K562 (cell line): ENCODE measurements around the gene ACSM6. TPM values are rescaled to one million over a fixed set of nuclear protein-coding genes. Genes with fewer than 3 reads are reported as not detected.

Source experiments
- ATAC-seq: fragments of 200-7000 bp; cut with Tn5 transposase; 3 replicates; pipeline ENCODE4 v1.9.1; 2020; ENCODE audit warnings: moderate library complexity
- BruUV-seq: library from RNA; stranded (reverse); fragments of 400-500 nt; replicated peaks from 2 replicates; lab custom pipeline; 2021; lab: Mats Ljungman, UMichigan
- CTCF ChIA-PET: fragments of 300-600 bp; formaldehyde crosslinking; extraction: SDS; loops from one replicate; lab custom pipeline; 2021; ENCODE audit warnings: low intra/inter-chr PET ratio; lab: Yijun Ruan, JAX
- POLR2A ChIA-PET: fragments of 300-600, 350-650 bp; sonication (Branson Sonifier 250); formaldehyde crosslinking; extraction: SDS; loops from one replicate; lab custom pipeline; 2021; ENCODE audit warnings: antibody characterized with exemption, inconsistent platforms; lab: Yijun Ruan, JAX
- DNase-seq, 4 experiments: peaks; one replicate each; pipeline versions ENCODE4 v3.0.0 to v3.0.0-alpha.2; 2011 to 2018; ENCODE audit warnings: low spot score in 3 of 4, mixed read lengths in 3 of 4; ENCODE audit errors: extremely low read depth in 1 of 4
- FAIRE-seq: peaks from 2 replicates; lab custom pipeline; 2011; peaks lifted over from hg19 to GRCh38; lab: Jason Lieb, UNC
- H2AFZ ChIP-seq: 2 replicates; pipeline ENCODE4 v1.6.0; 2011; ENCODE audit warnings: low read depth, low read length, control low read depth, inconsistent platforms
- H3K27ac ChIP-seq: fragments of 200-600 bp; 3 replicates; pipeline ENCODE4 v1.8.0; 2011; ENCODE audit warnings: low read depth, mild to moderate bottlenecking, control low read depth, inconsistent platforms, low read length, moderate library complexity, mixed read lengths; ENCODE audit errors: extremely low read depth
- H3K27me3 ChIP-seq, 2 experiments: fragments of 300-600 bp in 1 of 2; 2 replicates in 1 of 2; 3 replicates in 1 of 2; pipeline versions ENCODE4 v1.6.0 to v1.8.0; 2011; ENCODE audit warnings: inconsistent platforms in 2 of 2, low read length in 2 of 2, mild to moderate bottlenecking in 1 of 2, mixed read lengths in 1 of 2, moderate library complexity in 1 of 2; ENCODE audit not compliant: control insufficient read depth in 2 of 2, insufficient read depth in 2 of 2
- H3K36me3 ChIP-seq: fragments of 300-600 bp; 3 replicates; pipeline ENCODE4 v1.8.0; 2011; ENCODE audit warnings: mild to moderate bottlenecking, low read length, inconsistent platforms; ENCODE audit not compliant: control insufficient read depth, insufficient read depth
- H3K4me1 ChIP-seq, 2 experiments: fragments of 200-600 bp in 1 of 2; replicated peaks in 1 of 2; 2 replicates in 1 of 2; 3 replicates in 1 of 2; pipeline versions ENCODE4 v1.5.1 to v1.8.0; 2011; ENCODE audit warnings: inconsistent platforms in 2 of 2, low read length in 2 of 2, mild to moderate bottlenecking in 1 of 2, mixed read lengths in 1 of 2, moderate library complexity in 1 of 2; ENCODE audit not compliant: control insufficient read depth in 2 of 2, insufficient read depth in 2 of 2
- H3K4me2 ChIP-seq: 2 replicates; pipeline ENCODE4 v1.6.1; 2011; ENCODE audit warnings: low read length, control low read depth, inconsistent platforms, mixed read lengths; ENCODE audit not compliant: insufficient read depth
- H3K4me3 ChIP-seq: fragments of 200-600 bp; sonication (generic), shearing (Covaris generic); 2 replicates; pipeline ENCODE4 v1.5.1; 2016; ENCODE audit warnings: control low read depth, inconsistent platforms
- H3K79me2 ChIP-seq: fragments of 200-600 bp; 3 replicates; pipeline ENCODE4 v1.8.0; 2011; ENCODE audit warnings: low read length, inconsistent platforms; ENCODE audit not compliant: control insufficient read depth, insufficient read depth
- H3K9ac ChIP-seq, 2 experiments: 2 replicates each; pipeline versions ENCODE4 v1.6.0 to v1.6.1; 2011; ENCODE audit warnings: low read depth in 2 of 2, low read length in 2 of 2, control low read depth in 1 of 2, inconsistent platforms in 1 of 2, mild to moderate bottlenecking in 1 of 2, mixed read lengths in 1 of 2; ENCODE audit not compliant: insufficient read depth in 1 of 2
- H3K9me1 ChIP-seq: one replicate; pipeline ENCODE4 v1.6.0; 2011; ENCODE audit warnings: inconsistent platforms, mild to moderate bottlenecking, low read length, moderate library complexity; ENCODE audit not compliant: control insufficient read depth, insufficient read depth
- H3K9me3 ChIP-seq: replicated peaks from 2 replicates; pipeline ENCODE4 v1.5.1; 2011; ENCODE audit warnings: low read depth, low read length, inconsistent platforms; ENCODE audit not compliant: control insufficient read depth, insufficient read depth
- H4K20me1 ChIP-seq: replicated peaks from 2 replicates; pipeline ENCODE4 v1.6.1; 2011; ENCODE audit warnings: low read length, inconsistent platforms, mixed read lengths; ENCODE audit not compliant: control insufficient read depth, insufficient read depth
- CREB1 ChIP-seq, 2 experiments: sonication (generic) in 1 of 2; formaldehyde crosslinking in 1 of 2; IDR thresholded peaks; 2 replicates each; pipeline versions ENCODE4 v1.6.1 to v1.8.0; 2012 to 2022; ENCODE audit warnings: inconsistent platforms in 1 of 2, mild to moderate bottlenecking in 1 of 2, missing genetic modification reagents in 1 of 2, moderate library complexity in 1 of 2
- FOXK1 ChIP-seq: sonication (generic); formaldehyde crosslinking; IDR thresholded peaks from 2 replicates; pipeline ENCODE4 v1.8.0; 2022; ENCODE audit warnings: missing genetic modification reagents, mild to moderate bottlenecking, borderline replicate concordance
- FOXM1 ChIP-seq, 2 experiments: fragments of 450-650 bp in 1 of 2; sonication (generic) in 1 of 2; formaldehyde crosslinking in 1 of 2; IDR thresholded peaks; 2 replicates each; pipeline versions ENCODE4 v1.6.1 to v1.9.0; 2017 to 2022; ENCODE audit warnings: low read depth in 2 of 2, mild to moderate bottlenecking in 2 of 2, missing genetic modification reagents in 1 of 2, moderate library complexity in 1 of 2
- POLR2B ChIP-seq: fragments of 450-650 bp; IDR thresholded peaks from 2 replicates; pipeline ENCODE4 v1.6.1; 2018; ENCODE audit warnings: low read depth; ENCODE audit not compliant: partially characterized antibody
- SNAPC5 ChIP-seq: fragments of 250-450 bp; sonication (Bioruptor Pico); IDR thresholded peaks from 2 replicates; pipeline ENCODE4 v1.8.0; 2021; ENCODE audit warnings: moderate library complexity, mild to moderate bottlenecking, inconsistent platforms
- XRCC5 ChIP-seq: fragments of 200-400 bp; formaldehyde crosslinking; IDR thresholded peaks from 2 replicates; pipeline ENCODE4 v1.6.1; 2017; ENCODE audit warnings: low read depth, mild to moderate bottlenecking, low read length
- ZNF23 ChIP-seq: fragments of 250-450 bp; sonication (Bioruptor Pico); IDR thresholded peaks from 2 replicates; pipeline ENCODE4 v1.4.0; 2020; ENCODE audit warnings: mild to moderate bottlenecking
- ZNF274 ChIP-seq: IDR thresholded peaks from 2 replicates; pipeline ENCODE4 v1.6.1; 2011; ENCODE audit warnings: low read depth, mild to moderate bottlenecking, low read length, moderate library complexity, borderline replicate concordance
- ZNF778 ChIP-seq: fragments of 450-650 bp; formaldehyde crosslinking; IDR thresholded peaks from 2 replicates; pipeline ENCODE4 v1.4.0; 2020; ENCODE audit warnings: mild to moderate bottlenecking, moderate library complexity
- WGBS: fragments of 100-300 bp; shearing (Covaris generic); methylation state at CpG from one replicate; pipeline ENCODE4 v1.1.6; 2016; ENCODE audit warnings: low coverage, mixed read lengths; ENCODE audit not compliant: insufficient coverage; ENCODE audit errors: missing lambda C conversion rate; 5-methylcytosine and 5-hydroxymethylcytosine counted together
- in situ Hi-C: fragments of 300-500 bp; cut with MboI; formaldehyde crosslinking; loops from 4 replicates; pipeline ENCODE4 v1.15.0; 2018; ENCODE audit warnings: inconsistent platforms, mixed read lengths
- intact Hi-C: fragments of 100-400 bp; cut with micrococcal nuclease; formaldehyde crosslinking; loops from 2 replicates; pipeline ENCODE4 v1.14.2; 2022
- polyA plus RNA-seq, 8 experiments: library from polyadenylated mRNA; depleted of rRNA in 4 of 8; stranded (reverse) in 5 of 8; unstranded in 3 of 8; fragments of >200 nt; fragmentation: Nextera tagmentation in 2 of 8; fragmentation: Illumina TruSeq in 1 of 8; extraction: Ambion mirVana in 2 of 8; extraction: Trizol in 1 of 8; gene quantifications; 2 replicates each; pipeline versions ENCODE4 v1.2.1 to v1.2.3, GENCODE V29; 2011 to 2014; ENCODE audit warnings: inconsistent platforms in 1 of 8, missing spikeins in 1 of 8
- total RNA-seq, 7 experiments: library from RNA; depleted of rRNA in 6 of 7; stranded (reverse); fragments of >200 nt in 6 of 7; fragmentation: Illumina TruSeq in 2 of 7; extraction: Trizol in 2 of 7; gene quantifications; 2 replicates each; pipeline versions ENCODE4 v1.2.1 to v1.2.3, GENCODE V29; 2011 to 2021; ENCODE audit warnings: low replicate concordance in 1 of 7
- TF ChIP-seq, protein P1 (sequence below): fragments of 250-450 bp; sonication (Bioruptor Pico); IDR thresholded peaks from 2 replicates; pipeline ENCODE4 v1.9.0; 2021; ENCODE audit warnings: mild to moderate bottlenecking
- TF ChIP-seq, protein P2 (sequence below): sonication (generic); formaldehyde crosslinking; IDR thresholded peaks from 2 replicates; pipeline ENCODE4 v1.8.1; 2023; ENCODE audit warnings: missing genetic modification reagents, mild to moderate bottlenecking, borderline replicate concordance

The ACSM6 gene
- total and polyA plus RNA-seq, 9 of the 15 experiments (the other 6 are each of a cell fraction or from before 2014, with no cell fraction given) = not detected

- Histone ChIP-seq H3K79me2 (no peaks in the 10 kb centered on the region), H4K20me1 (no peaks in the 10 kb centered on the region), H3K27ac (no peak overlapping the region), H3K9me1 (no peaks in the 10 kb centered on the region), H3K4me2 (no peak overlapping the region), H3K27me3 (no peaks in the 10 kb centered on the region), H3K36me3 (no peaks in the 10 kb centered on the region), H3K4me3 (no peak overlapping the region), H3K4me1 (no peaks in the 10 kb centered on the region), H3K9ac (no peak overlapping the region)
- no peak for FAIRE-seq
- WGBS = 7% methylated on average over 2 of the region's 2 CpGs
- ATAC-seq = no peak
- intact Hi-C loops = no loop called here
- ChIA-PET POLR2A (no interaction called here), CTCF (no interaction called here)
- DNase-seq = no peak
- BruUV-seq = no TSS peak
- TF ChIP-seq, protein P1, sequence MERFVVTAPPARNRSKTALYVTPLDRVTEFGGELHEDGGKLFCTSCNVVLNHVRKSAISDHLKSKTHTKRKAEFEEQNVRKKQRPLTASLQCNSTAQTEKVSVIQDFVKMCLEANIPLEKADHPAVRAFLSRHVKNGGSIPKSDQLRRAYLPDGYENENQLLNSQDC (CRISPR knock-in tag) = no peak
- no peak for TF ChIP-seq FOXK1 (CRISPR knock-in tag)
- TF ChIP-seq, protein P2, sequence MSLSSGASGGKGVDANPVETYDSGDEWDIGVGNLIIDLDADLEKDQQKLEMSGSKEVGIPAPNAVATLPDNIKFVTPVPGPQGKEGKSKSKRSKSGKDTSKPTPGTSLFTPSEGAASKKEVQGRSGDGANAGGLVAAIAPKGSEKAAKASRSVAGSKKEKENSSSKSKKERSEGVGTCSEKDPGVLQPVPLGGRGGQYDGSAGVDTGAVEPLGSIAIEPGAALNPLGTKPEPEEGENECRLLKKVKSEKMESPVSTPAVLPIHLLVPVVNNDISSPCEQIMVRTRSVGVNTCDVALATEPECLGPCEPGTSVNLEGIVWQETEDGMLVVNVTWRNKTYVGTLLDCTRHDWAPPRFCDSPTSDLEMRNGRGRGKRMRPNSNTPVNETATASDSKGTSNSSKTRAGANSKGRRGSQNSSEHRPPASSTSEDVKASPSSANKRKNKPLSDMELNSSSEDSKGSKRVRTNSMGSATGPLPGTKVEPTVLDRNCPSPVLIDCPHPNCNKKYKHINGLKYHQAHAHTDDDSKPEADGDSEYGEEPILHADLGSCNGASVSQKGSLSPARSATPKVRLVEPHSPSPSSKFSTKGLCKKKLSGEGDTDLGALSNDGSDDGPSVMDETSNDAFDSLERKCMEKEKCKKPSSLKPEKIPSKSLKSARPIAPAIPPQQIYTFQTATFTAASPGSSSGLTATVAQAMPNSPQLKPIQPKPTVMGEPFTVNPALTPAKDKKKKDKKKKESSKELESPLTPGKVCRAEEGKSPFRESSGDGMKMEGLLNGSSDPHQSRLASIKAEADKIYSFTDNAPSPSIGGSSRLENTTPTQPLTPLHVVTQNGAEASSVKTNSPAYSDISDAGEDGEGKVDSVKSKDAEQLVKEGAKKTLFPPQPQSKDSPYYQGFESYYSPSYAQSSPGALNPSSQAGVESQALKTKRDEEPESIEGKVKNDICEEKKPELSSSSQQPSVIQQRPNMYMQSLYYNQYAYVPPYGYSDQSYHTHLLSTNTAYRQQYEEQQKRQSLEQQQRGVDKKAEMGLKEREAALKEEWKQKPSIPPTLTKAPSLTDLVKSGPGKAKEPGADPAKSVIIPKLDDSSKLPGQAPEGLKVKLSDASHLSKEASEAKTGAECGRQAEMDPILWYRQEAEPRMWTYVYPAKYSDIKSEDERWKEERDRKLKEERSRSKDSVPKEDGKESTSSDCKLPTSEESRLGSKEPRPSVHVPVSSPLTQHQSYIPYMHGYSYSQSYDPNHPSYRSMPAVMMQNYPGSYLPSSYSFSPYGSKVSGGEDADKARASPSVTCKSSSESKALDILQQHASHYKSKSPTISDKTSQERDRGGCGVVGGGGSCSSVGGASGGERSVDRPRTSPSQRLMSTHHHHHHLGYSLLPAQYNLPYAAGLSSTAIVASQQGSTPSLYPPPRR (CRISPR knock-in tag) = no peak
- TF ChIP-seq ZNF778 = no peak
- no peak for TF ChIP-seq SNAPC5 (CRISPR knock-in tag)
- TF ChIP-seq XRCC5 = no peak
- TF ChIP-seq FOXM1 (IDR thresholded peaks at IDR 0.05; ENCODE audit: low read depth) = no peak
- no peak for TF ChIP-seq FOXM1 (CRISPR knock-in tag; IDR thresholded peaks at IDR 0.05; ENCODE audit: low read depth)
- no peak for TF ChIP-seq ZNF23
- no peak for TF ChIP-seq POLR2B
- no peak for TF ChIP-seq ZNF274
- no peak for TF ChIP-seq CREB1 (IDR thresholded peaks at IDR 0.05)
- TF ChIP-seq CREB1 (CRISPR knock-in tag; IDR thresholded peaks at IDR 0.05) = no peak
- TF ChIP-seq, all 486 proteins: peak for 0
- Histone ChIP-seq H2AFZ (no peak overlapping the region), H3K9me3 (no peaks in the 10 kb centered on the region)
- in situ Hi-C loops = no loop called here
Observed at GRCh38 chr10:95214369-95214768, 20.3 kb downstream of the ACSM6 start.
